KG1 (cell line): ENCODE results near the gene ROPN1L.

Experiments
- DNase-seq: peaks from one replicate; lab custom pipeline; 2025; lab: John Stamatoyannopoulos, UW

ROPN1L gene

GRCh38 chr5:10459080-10460055 is 17.7 kb downstream of the ROPN1L start:
- no peak for DNase-seq

GRCh38 chr5:10460252-10460906 is 18.7 kb downstream of the ROPN1L start:
- DNase-seq: no peak

- DNase-seq: no peak
Observed at GRCh38 chr5:10461041-10461440, 19.4 kb downstream of the ROPN1L start.

GRCh38 chr5:10461904-10462555 is 20.4 kb downstream of the ROPN1L start:
- no peak for DNase-seq

- DNase-seq: no peak
Observed at GRCh38 chr5:10463566-10463965, 21.9 kb downstream of the ROPN1L start.

- DNase-seq: no peak
Observed at GRCh38 chr5:10464173-10464572, 22.5 kb downstream of the ROPN1L start.

GRCh38 chr5:10465726-10466125 is 24.0 kb downstream of the ROPN1L start:
- DNase-seq: no peak

- DNase-seq: no peak
Observed at GRCh38 chr5:10466446-10467073, 24.9 kb downstream of the ROPN1L start.

- DNase-seq: no peak
Observed at GRCh38 chr5:10467281-10468198, 25.9 kb downstream of the ROPN1L start.

GRCh38 chr5:10468256-10468655 is 26.6 kb downstream of the ROPN1L start:
- no peak for DNase-seq

- no peak for DNase-seq
Observed at GRCh38 chr5:10469253-10470050, 27.8 kb downstream of the ROPN1L start.

GRCh38 chr5:10470669-10471068 is 29.0 kb downstream of the ROPN1L start:
- no peak for DNase-seq

GRCh38 chr5:10471677-10472076 is 30.0 kb downstream of the ROPN1L start:
- no peak for DNase-seq

GRCh38 chr5:10474521-10475075 is 32.9 kb downstream of the ROPN1L start:
- no peak for DNase-seq

- no peak for DNase-seq
Observed at GRCh38 chr5:10475931-10476676, 34.4 kb downstream of the ROPN1L start.

GRCh38 chr5:10476878-10477277 is 35.2 kb downstream of the ROPN1L start:
- DNase-seq: no peak

GRCh38 chr5:10477943-10478342 is 36.3 kb downstream of the ROPN1L start:
- no peak for DNase-seq

- no peak for DNase-seq
Observed at GRCh38 chr5:10478436-10478835, 36.8 kb downstream of the ROPN1L start.

- no peak for DNase-seq
Observed at GRCh38 chr5:10479154-10479721, 37.6 kb downstream of the ROPN1L start.
